NK-92 treated with Interleukin-12 subunit alpha and Interleukin-12 subunit beta, amount 100 ng/mL, for 24 hours (cell line): ENCODE results near the gene CRYBG1.

Experiments used
- DNase-seq: peaks from one replicate; lab custom pipeline; 2025; lab: John Stamatoyannopoulos, UW

CRYBG1 gene

GRCh38 chr6:106419900-106420613 is 59.5 kb downstream of the CRYBG1 start:
- DNase-seq, result no peak

GRCh38 chr6:106421496-106421895 is 61.0 kb downstream of the CRYBG1 start:
- no peak for DNase-seq

GRCh38 chr6:106422534-106422933 is 62.0 kb downstream of the CRYBG1 start:
- DNase-seq, result no peak

GRCh38 chr6:106425382-106425781 is 64.9 kb downstream of the CRYBG1 start:
- no peak for DNase-seq

- no peak for DNase-seq
These were observed 65.9 kb downstream of the CRYBG1 start for GRCh38 chr6:106426250-106426970.

- no peak for DNase-seq
These were observed 69.9 kb downstream of the CRYBG1 start for GRCh38 chr6:106430466-106430865.

GRCh38 chr6:106431405-106431804 is 70.9 kb downstream of the CRYBG1 start:
- no peak for DNase-seq

- no peak for DNase-seq
These were observed 71.5 kb downstream of the CRYBG1 start for GRCh38 chr6:106431972-106432371.

- no peak for DNase-seq
These were observed 74.0 kb downstream of the CRYBG1 start for GRCh38 chr6:106434530-106434929.

GRCh38 chr6:106439459-106439858 is 78.9 kb downstream of the CRYBG1 start:
- no peak for DNase-seq

- DNase-seq, result no peak
These were observed 80.0 kb downstream of the CRYBG1 start for GRCh38 chr6:106440546-106440945.

GRCh38 chr6:106442395-106442794 is 81.9 kb downstream of the CRYBG1 start:
- DNase-seq, result no peak

GRCh38 chr6:106444777-106445507 is 84.4 kb downstream of the CRYBG1 start:
- no peak for DNase-seq

- no peak for DNase-seq
These were observed 85.0 kb downstream of the CRYBG1 start for GRCh38 chr6:106445508-106445878.

- no peak for DNase-seq
These were observed 85.9 kb downstream of the CRYBG1 start for GRCh38 chr6:106446287-106446885.

GRCh38 chr6:106446983-106447382 is 86.5 kb downstream of the CRYBG1 start:
- no peak for DNase-seq

- DNase-seq, result no peak
These were observed 87.5 kb downstream of the CRYBG1 start for GRCh38 chr6:106448000-106448426.

- no peak for DNase-seq
These were observed 90.1 kb downstream of the CRYBG1 start for GRCh38 chr6:106450653-106451052.

GRCh38 chr6:106451439-106451838 is 90.9 kb downstream of the CRYBG1 start:
- no peak for DNase-seq

- DNase-seq, result no peak
These were observed 92.1 kb downstream of the CRYBG1 start for GRCh38 chr6:106452628-106453027.

GRCh38 chr6:106453756-106454367 is 93.3 kb downstream of the CRYBG1 start:
- DNase-seq, result no peak

- DNase-seq, result no peak
These were observed 96.2 kb downstream of the CRYBG1 start for GRCh38 chr6:106456756-106457155.
